GM19438 (cell line): ENCODE results near the gene THAP12.

ENCODE experiments used
- ATAC-seq: cut with Tn5 transposase; IDR thresholded peaks from one replicate; pipeline ENCODE4 v1.9.1; 2021; ENCODE audit warnings: low read depth; ENCODE audit not compliant: unreplicated experiment

The THAP12 gene

GRCh38 chr11:76380159-76380976 lies 564 bp downstream of the THAP12 start:
- ATAC-seq: peak; percentile 17

- no peak for ATAC-seq
These were observed 1.1 kb downstream of the THAP12 start for GRCh38 chr11:76379807-76380158.

- no peak for ATAC-seq
These were observed 4.0 kb downstream of the THAP12 start for GRCh38 chr11:76376746-76377558.

GRCh38 chr11:76371170-76371569 lies 9.8 kb downstream of the THAP12 start:
- no peak for ATAC-seq

- ATAC-seq: no peak
These were observed 11.5 kb downstream of the THAP12 start for GRCh38 chr11:76369406-76369805.

GRCh38 chr11:76368490-76368889 lies 12.4 kb downstream of the THAP12 start:
- ATAC-seq: no peak

GRCh38 chr11:76365038-76365679 lies 15.8 kb downstream of the THAP12 start:
- ATAC-seq: no peak

GRCh38 chr11:76362716-76363115 lies 18.2 kb downstream of the THAP12 start:
- ATAC-seq: no peak

- no peak for ATAC-seq
These were observed 19.2 kb downstream of the THAP12 start for GRCh38 chr11:76361776-76362175.

- no peak for ATAC-seq
These were observed 19.6 kb downstream of the THAP12 start for GRCh38 chr11:76361374-76361773.

GRCh38 chr11:76355172-76355571 lies 25.8 kb downstream of the THAP12 start:
- no peak for ATAC-seq

- ATAC-seq: no peak
These were observed 32.6 kb downstream of the THAP12 start for GRCh38 chr11:76348348-76348747.

GRCh38 chr11:76347466-76347865 lies 33.5 kb downstream of the THAP12 start:
- no peak for ATAC-seq

GRCh38 chr11:76339221-76339620 lies 41.7 kb downstream of the THAP12 start:
- no peak for ATAC-seq

GRCh38 chr11:76337923-76338322 lies 43.0 kb downstream of the THAP12 start:
- no peak for ATAC-seq

GRCh38 chr11:76337469-76337868 lies 43.5 kb downstream of the THAP12 start:
- ATAC-seq: no peak

- no peak for ATAC-seq
These were observed 44.3 kb downstream of the THAP12 start for GRCh38 chr11:76336597-76336996.

GRCh38 chr11:76335842-76336241 lies 45.1 kb downstream of the THAP12 start:
- no peak for ATAC-seq

GRCh38 chr11:76334826-76335389 lies 46.0 kb downstream of the THAP12 start:
- ATAC-seq: no peak

GRCh38 chr11:76330651-76331050 lies 50.3 kb downstream of the THAP12 start:
- ATAC-seq: no peak

- ATAC-seq: no peak
These were observed 50.9 kb downstream of the THAP12 start for GRCh38 chr11:76329983-76330382.
